Upper lobe of right lung (tissue), 1 donor: ENCODE data around the gene SLFN14. TPM values are rescaled to one million over a fixed set of nuclear protein-coding genes. Genes with fewer than 3 reads are reported as not detected.

Experiments
- ATAC-seq: fragments of 200-7000 bp; cut with Tn5 transposase; one replicate; pipeline ENCODE4 v1.9.1; 2020; ENCODE audit warnings: mild to moderate bottlenecking, moderate library complexity
- DNase-seq: peaks from one replicate; pipeline ENCODE4 v3.0.0-alpha.2; 2020
- H3K27ac ChIP-seq: fragments of 200-600 bp; one replicate; pipeline ENCODE4 v1.8.0; 2022
- H3K27me3 ChIP-seq: fragments of 200-600 bp; one replicate; pipeline ENCODE4 v1.8.0; 2022; ENCODE audit warnings: mild to moderate bottlenecking
- H3K36me3 ChIP-seq: fragments of 200-600 bp; one replicate; pipeline ENCODE4 v1.8.0; 2022
- H3K4me1 ChIP-seq: fragments of 200-600 bp; one replicate; pipeline ENCODE4 v1.8.0; 2022
- H3K4me3 ChIP-seq: fragments of 200-600 bp; one replicate; pipeline ENCODE4 v1.8.0; 2022; ENCODE audit warnings: mild to moderate bottlenecking
- H3K9me3 ChIP-seq: fragments of 200-600 bp; one replicate; pipeline ENCODE4 v1.8.0; 2022
- intact Hi-C: fragments of 100-400 bp; cut with DNase I; formaldehyde crosslinking; loops from one replicate; pipeline ENCODE4 v1.11.0; 2022
- total RNA-seq: library from RNA; stranded (reverse); fragmentation: NEBNext Ultra II Directional; extraction: Animal tissue kit (Norgen Biotek cat#: 25700); gene quantifications from one replicate; pipeline ENCODE4 v1.2.1, GENCODE V29; 2021
- TF ChIP-seq, protein P1 (sequence below): fragments of 200-600 bp; IDR thresholded peaks from one replicate; pipeline ENCODE4 v1.8.0; 2022; ENCODE audit warnings: antibody characterized with exemption
- donor health status: DM: no; HTN: yes; CAD: no; lungs with severe emphysema.

SLFN14 gene
- total RNA-seq, 1 donor from 2014 or later, result not detected

GRCh38 chr17:35545150-35545549 is 15.5 kb downstream of the SLFN14 start:
- no peaks in the 10 kb centered on the region for H3K36me3 ChIP-seq
- TF ChIP-seq, protein P1, sequence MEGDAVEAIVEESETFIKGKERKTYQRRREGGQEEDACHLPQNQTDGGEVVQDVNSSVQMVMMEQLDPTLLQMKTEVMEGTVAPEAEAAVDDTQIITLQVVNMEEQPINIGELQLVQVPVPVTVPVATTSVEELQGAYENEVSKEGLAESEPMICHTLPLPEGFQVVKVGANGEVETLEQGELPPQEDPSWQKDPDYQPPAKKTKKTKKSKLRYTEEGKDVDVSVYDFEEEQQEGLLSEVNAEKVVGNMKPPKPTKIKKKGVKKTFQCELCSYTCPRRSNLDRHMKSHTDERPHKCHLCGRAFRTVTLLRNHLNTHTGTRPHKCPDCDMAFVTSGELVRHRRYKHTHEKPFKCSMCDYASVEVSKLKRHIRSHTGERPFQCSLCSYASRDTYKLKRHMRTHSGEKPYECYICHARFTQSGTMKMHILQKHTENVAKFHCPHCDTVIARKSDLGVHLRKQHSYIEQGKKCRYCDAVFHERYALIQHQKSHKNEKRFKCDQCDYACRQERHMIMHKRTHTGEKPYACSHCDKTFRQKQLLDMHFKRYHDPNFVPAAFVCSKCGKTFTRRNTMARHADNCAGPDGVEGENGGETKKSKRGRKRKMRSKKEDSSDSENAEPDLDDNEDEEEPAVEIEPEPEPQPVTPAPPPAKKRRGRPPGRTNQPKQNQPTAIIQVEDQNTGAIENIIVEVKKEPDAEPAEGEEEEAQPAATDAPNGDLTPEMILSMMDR, result no peak
- intact Hi-C loops, result no loop called here
- DNase-seq (no peak), ATAC-seq (no peak)
- no peaks in the 10 kb centered on the region for H3K9me3 ChIP-seq
- no peak overlapping the region for H3K27ac ChIP-seq
- no peaks in the 10 kb centered on the region for H3K27me3 ChIP-seq
- no peak overlapping the region for H3K4me3 ChIP-seq
- H3K4me1 ChIP-seq, result peaks cover 23% of the 10 kb centered on the region

DNA sequence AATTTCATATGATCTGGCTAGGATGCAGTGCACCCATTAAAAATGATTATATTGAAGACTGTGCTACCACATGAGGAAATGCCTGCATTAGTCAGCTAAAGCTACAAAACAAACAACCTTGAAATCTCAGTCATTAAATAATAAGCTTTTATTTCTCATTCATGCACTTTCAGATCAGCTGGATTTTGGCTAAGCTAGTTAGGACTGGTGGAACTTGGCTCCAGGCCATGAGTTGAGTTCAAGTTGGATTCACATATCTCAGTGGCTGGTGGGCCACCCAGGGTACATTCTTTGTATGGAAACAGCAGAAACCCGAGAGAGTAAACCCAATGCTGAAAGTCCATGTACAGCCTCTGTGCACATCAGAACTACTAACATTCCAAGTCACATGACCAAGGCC is 16.8 kb downstream of the SLFN14 start:
- no peak for ATAC-seq
- peaks cover 34% of the 10 kb centered on the region for H3K4me1 ChIP-seq
- no peak overlapping the region for H3K4me3 ChIP-seq
- TF ChIP-seq, protein P1, result no peak
- H3K27ac ChIP-seq, result no peak overlapping the region
- H3K27me3 ChIP-seq, result no peaks in the 10 kb centered on the region
- no peaks in the 10 kb centered on the region for H3K9me3 ChIP-seq
- no peaks in the 10 kb centered on the region for H3K36me3 ChIP-seq
- intact Hi-C loops, result no loop called here
- DNase-seq, result no peak

DNA sequence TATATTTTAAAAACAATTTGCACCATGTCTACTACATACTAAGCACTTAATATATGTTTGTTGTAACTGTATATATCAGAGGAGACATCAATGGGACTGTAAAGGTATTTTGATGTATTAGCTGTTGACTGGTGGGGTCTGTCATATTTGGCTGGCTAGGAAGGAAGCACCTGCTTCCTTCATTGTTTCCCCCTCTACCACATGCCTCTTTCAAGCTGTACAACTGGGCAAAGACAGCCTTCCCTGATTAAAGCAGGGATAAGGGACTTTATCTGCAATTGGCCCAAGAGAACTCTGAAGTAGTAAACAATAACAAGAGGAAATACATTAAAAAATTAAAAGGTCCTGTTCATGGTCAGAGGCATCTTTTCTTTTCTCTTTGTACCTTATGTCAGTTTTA is 17.6 kb downstream of the SLFN14 start:
- intact Hi-C loops, result no loop called here
- no peaks in the 10 kb centered on the region for H3K36me3 ChIP-seq
- no peak for DNase-seq
- no peaks in the 10 kb centered on the region for H3K27me3 ChIP-seq
- H3K27ac ChIP-seq, result no peak overlapping the region
- TF ChIP-seq, protein P1, result no peak
- H3K4me3 ChIP-seq, result no peak overlapping the region
- H3K4me1 ChIP-seq, result peaks cover 43% of the 10 kb centered on the region
- no peaks in the 10 kb centered on the region for H3K9me3 ChIP-seq
- no peak for ATAC-seq

DNA sequence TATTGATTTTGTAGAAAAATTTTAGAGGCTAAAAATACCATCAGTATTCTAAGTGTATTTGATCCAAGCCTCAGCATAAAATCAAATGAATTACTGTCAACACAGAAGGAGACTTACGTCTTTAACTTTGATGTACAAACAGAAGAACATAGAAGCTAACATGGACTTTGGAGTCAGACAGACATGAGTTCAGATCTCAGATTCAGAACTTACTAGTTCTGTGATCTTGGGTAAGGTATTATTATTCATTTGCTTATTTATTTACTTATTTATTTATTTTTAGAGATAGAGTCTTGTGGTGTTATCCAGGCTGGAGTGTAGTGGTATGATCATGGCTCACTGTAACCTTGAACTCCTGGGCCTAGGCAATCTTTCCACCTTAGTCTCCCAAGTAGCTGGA is 19.2 kb downstream of the SLFN14 start:
- Histone ChIP-seq H3K4me3 (peak overlapping the region; percentile 48), H3K36me3 (no peaks in the 10 kb centered on the region), H3K4me1 (peaks cover 56% of the 10 kb centered on the region), H3K9me3 (no peaks in the 10 kb centered on the region), H3K27me3 (no peaks in the 10 kb centered on the region), H3K27ac (peak overlapping the region; percentile 83)
- ATAC-seq (no peak), DNase-seq (no peak)
- intact Hi-C loops, result no loop called here
- TF ChIP-seq, protein P1, result no peak

- Histone ChIP-seq H3K36me3 (no peaks in the 10 kb centered on the region), H3K27ac (peak overlapping the region; percentile 83), H3K4me3 (peak overlapping the region; percentile 48), H3K9me3 (no peaks in the 10 kb centered on the region), H3K27me3 (no peaks in the 10 kb centered on the region), H3K4me1 (peaks cover 60% of the 10 kb centered on the region)
- intact Hi-C loops, result no loop called here
- DNase-seq (peak; percentile 73), ATAC-seq (peak; percentile 85)
- TF ChIP-seq, protein P1, result no peak
These were observed 19.8 kb downstream of the SLFN14 start for GRCh38 chr17:35540589-35541404.
